ENCODE measurements around the gene THPO.

Gene THPO

GRCh38 chr3:184362668-184363546 is 15.1 kb downstream of the THPO start:
- peak; percentile 91 for DNase-seq (ENCODE audit: low read depth)

- DNase-seq (ENCODE audit: low read depth), result no peak
These were observed 15.9 kb downstream of the THPO start for GRCh38 chr3:184361932-184362667.

DNA sequence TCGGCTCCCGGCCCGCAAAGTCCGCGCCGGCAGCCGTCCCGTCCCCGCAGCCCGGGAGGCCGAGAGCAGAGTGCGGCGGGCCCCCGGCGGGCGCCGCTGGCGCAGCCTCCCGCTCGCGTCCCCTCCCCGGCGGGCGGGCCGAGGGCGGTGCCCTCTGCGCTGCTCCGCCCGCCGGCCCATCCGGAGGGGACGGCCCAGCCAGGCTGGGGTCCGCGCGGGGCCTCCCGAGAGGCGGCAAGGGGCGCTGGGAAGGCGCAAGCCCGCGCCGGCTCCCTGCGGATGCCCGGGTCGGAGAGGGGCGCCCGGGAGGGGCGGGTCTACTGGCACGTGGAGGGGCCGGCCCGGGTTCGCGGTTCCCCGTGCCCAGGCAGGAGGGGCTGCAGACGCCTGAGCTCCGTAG is 16.5 kb downstream of the THPO start, which contains the start of the genes CLCN2 and POLR2H:
TSS of gene CLCN2 (minus strand) at position 74 of the 400 bp plus-strand sequence. CDS start 126 bp downstream, outside the sequence.
TSS of gene POLR2H (plus strand) at position 179 of the 400 bp plus-strand sequence. CDS start 1,783 bp downstream, outside the sequence.
- DNase-seq (ENCODE audit: low read depth), result peak; percentile 12

- DNase-seq (ENCODE audit: low read depth), result no peak
These were observed 17.0 kb downstream of the THPO start for GRCh38 chr3:184360929-184361531.

DNA sequence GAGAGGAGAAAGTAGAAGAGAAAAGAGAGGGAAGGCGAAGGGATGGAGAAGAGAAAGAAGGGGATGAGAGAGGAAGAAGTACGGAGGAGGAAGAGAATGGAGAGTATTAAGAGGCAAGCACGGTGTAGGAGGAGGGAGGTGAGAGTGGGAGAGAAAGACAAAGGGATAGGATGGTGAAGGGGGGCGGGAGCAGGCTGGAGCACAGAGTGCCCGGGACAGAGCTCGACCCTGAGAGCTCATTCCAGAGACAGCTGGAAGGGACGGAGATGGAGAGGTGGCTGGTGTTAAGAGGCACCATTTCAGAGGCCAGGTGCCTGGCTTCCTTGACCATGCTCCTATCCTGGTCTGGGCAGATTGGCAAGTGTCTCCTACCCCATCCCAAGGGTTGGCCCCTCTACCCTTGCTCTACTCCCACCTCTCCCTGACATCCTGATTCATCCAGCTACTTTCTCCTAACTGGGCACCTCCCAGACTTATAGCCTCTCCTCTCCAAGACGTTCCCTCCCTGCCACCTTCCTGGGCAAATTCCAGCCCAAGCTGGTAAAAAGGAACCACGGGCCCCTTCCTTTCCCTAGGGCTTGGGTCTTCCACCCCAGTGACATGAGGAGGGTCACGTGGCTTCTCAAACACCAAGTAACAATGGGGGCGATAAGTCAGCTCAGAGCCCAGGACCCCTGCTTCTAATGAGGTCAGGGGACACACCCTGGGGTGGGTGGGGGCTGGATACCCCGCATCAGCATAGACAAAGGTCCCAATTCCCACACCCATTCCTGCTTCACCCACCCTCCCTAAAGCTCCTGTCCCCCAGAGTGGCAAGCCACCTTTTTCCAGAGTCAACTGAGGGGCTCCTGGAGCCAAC is 17.7 kb downstream of the THPO start:
- no peak for DNase-seq (ENCODE audit: low read depth)

DNA sequence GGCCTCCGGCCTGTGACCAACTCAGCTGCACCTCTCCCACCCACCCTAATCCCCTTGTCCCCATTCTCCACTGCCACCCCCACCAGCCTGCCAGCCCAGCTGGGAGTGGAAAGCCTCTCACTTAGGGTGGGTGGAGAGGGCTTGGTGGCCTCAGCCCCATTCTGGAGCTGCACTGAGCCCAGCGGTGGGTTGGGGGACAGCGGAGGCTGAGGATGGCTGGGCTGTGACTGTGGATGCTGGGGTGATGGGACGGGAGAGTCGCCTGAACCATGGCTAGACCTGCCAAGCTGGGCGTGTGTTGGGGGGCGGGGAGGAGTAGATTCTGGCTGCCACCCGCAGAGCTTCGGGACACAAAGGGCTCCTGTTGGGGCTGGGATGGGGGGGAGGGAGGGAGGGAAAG is 18.4 kb downstream of the THPO start:
- DNase-seq (ENCODE audit: low read depth), result no peak

GRCh38 chr3:184358921-184359350 is 19.1 kb downstream of the THPO start:
- DNase-seq (ENCODE audit: low read depth), result no peak

- no peak for DNase-seq (ENCODE audit: low read depth)
These were observed 19.8 kb downstream of the THPO start for GRCh38 chr3:184358124-184358767.

GRCh38 chr3:184357248-184358123 is 20.5 kb downstream of the THPO start:
- no peak for DNase-seq (ENCODE audit: low read depth)

DNA sequence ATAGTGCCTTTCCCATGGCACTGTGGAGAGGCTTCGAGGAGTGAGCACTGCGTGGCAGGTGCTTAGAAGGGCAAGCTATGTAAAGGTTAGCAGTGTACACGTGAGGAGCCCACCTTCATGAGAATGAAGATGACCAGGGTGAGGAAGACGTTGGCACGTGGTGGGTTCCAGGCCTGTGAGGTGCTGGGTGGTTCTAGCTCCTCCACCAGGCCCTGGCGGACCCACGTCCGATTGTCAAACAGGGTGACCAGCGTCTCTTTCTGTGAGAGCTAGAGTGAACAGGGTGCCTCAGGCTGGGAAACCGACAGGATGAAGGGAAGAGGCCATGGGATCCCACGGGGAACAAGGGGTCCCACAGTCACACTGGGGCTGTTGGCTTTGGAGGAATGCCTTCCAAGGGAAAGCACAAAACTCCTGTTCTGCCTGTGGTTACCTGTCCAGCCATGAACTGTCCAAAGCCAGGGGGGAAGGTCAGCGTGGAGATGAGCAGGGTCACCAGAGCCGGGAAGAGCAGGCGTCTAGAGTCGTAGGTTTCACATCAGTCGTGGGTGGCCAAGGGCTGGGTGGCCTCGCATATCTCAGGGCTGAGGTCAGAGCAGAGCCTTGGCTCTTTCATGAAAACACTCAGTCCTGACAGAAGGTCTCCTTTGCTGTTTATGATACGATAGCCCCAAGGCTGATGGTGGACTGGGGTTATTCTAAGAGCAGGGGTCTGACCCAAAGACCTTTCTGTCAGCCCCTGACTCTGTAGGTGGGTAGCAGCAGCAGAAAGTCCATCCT is 22.6 kb downstream of the THPO start:
- no peak for DNase-seq (ENCODE audit: low read depth)

DNA sequence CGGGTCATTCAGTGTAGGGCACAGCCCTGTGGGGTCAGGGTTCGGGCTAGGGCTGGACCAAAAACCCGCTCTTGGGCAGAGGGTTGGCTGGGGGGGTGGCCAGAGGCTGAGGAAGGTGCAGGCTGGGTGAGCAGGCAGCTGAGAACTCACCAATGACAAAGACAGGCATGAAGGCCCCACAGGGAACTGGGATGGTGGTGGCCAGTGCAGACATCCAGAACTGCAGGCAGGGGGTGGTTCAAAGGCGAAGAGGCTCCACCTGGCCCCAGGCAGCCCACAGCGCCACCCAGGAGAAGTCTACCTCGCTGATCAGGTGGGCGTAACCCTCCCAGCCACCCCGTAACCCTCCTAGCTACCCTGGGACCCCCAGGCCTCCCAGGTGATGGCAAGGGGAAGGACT is 23.3 kb downstream of the THPO start:
- DNase-seq (ENCODE audit: low read depth), result no peak

DNA sequence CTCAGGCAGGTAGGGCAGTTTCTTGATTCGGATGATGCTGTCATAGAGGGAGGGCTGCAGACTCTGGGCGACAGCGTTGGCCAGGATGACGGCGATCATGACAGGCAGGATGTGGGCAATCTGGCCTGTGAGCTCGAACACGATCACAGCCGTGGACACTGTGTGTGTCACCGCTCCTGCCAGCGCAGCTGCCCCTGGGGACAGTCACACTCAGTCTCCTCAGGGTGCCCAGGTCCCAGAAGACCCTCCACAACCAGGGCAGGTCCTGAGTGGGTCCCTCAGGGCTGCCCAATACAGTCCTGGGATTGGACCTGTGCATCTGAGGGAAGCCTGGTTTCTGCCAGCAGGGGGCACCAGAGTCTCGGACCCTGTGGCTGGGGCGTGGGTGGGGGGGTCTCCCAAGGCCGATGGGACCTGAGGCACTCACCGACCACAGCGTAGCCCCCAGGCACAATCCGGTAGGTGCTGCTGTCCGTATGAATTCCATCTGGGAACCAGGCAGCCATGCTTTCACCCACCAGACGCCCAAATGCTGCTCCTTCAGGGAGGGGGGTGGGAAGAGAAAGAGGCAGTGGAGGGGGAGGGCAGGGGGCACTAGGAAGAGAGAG is 23.8 kb downstream of the THPO start:
- no peak for DNase-seq (ENCODE audit: low read depth)

GRCh38 chr3:184353546-184353941 is 24.5 kb downstream of the THPO start:
- no peak for DNase-seq (ENCODE audit: low read depth)

- DNase-seq (ENCODE audit: low read depth), result no peak
These were observed 25.0 kb downstream of the THPO start for GRCh38 chr3:184352897-184353545.

DNA sequence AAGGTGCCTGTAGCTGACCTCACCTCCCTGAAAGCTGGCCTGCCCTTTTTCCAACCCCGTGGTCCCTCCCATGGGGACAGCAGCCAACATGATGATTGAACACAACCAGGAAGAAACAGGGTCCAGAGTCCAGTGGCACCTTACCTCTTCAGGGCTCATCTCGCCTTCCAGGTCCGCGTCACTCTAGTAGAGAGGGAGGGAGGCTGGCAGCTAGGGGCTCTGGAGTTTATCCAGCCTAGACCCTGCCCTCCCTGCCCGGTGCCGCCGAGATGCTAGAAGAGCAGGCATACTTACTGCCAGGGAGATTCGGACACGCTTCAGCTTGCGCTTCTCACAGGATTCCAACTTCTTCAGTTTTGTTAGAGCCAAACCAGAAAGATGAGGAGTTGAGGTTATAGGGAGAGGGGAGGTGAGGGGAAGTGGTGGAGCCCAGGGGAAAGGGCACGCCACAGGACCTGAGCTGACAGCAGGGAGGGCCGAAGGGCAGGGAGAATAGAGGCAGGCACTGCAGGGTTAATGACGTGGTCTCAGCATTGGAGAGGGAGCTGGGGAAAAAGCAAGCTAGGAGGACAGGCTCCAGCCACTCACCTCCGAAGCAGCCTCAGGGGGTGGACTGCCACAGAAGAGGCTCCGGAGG is 25.7 kb downstream of the THPO start:
- DNase-seq (ENCODE audit: low read depth), result no peak

GRCh38 chr3:184351511-184352148 is 26.4 kb downstream of the THPO start:
- no peak for DNase-seq (ENCODE audit: low read depth)

- DNase-seq (ENCODE audit: low read depth), result no peak
These were observed 27.4 kb downstream of the THPO start for GRCh38 chr3:184350618-184351017.
